Fibroblast of pulmonary artery (primary cell): Measurements from ENCODE around the gene PRKCQ.

Experiments
- DNase-seq: peaks from one replicate; pipeline ENCODE4 v3.0.0-alpha.2; 2010; ENCODE audit warnings: low read depth
- H3K4me3 ChIP-seq: replicated peaks from 2 replicates; pipeline ENCODE4 v1.5.1; 2011; ENCODE audit warnings: low read depth, mild to moderate bottlenecking, control low read depth, low read length, moderate library complexity
- CTCF ChIP-seq: IDR thresholded peaks from 2 replicates; pipeline ENCODE4 v1.5.1; 2011; ENCODE audit warnings: mild to moderate bottlenecking, control low read depth, low read length, inconsistent platforms; ENCODE audit errors: missing control alignments

The PRKCQ gene

GRCh38 chr10:6579904-6580278 lies at the start of gene PRKCQ:
Gene PRKCQ (minus strand): TSS chr10:6580276. CDS start chr10:6515135, 65,141 bp downstream.
- H3K4me3 ChIP-seq: peak within 1 kb of the TSS; percentile 64
- no peak for TF ChIP-seq CTCF
- DNase-seq: peak; percentile 42

DNA sequence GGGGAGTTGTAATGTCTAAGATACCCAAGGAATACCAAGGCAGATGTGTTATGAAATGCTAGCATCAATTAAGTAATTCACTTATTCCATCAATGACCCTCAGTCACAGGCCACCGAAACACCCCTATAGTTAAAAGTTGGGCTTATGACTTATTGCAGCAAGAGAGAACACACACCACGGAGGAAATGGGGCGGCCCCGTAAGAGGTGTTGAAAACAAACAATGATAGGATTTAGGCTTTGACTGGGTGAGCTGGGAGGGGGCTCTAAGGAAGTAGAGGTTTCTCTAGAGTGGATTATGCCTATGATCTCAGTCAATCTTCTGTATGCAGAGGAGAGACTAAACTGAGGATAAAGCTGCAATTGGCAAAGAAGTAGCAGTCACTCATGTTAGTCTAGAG lies 45.4 kb upstream of the PRKCQ start:
- no peak for DNase-seq
- H3K4me3 ChIP-seq: no peak overlapping the region
- TF ChIP-seq CTCF: no peak

DNA sequence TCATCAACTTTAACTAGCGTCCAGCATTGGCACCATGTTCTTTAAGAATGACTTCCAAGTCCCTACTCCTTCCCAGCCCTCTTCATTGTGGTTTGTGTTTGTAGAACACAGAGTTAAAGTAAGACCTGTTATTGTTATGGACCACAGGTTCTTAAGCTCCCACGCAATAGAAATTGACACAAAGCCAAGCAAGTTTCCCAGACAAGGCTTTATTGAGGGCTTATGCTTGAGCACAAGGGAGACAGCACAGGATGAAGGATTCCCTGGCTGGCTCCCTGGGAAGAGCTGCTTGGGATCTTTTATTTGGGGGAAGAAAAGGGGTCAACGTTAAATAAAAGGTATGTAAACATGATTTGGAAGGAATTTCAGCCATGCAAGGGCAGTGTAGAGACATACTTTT lies 44.3 kb upstream of the PRKCQ start:
- DNase-seq: no peak
- TF ChIP-seq CTCF: no peak
- H3K4me3 ChIP-seq: no peak overlapping the region

GRCh38 chr10:6622921-6623320 lies 42.8 kb upstream of the PRKCQ start:
- no peak for TF ChIP-seq CTCF
- no peak for DNase-seq
- no peak overlapping the region for H3K4me3 ChIP-seq

DNA sequence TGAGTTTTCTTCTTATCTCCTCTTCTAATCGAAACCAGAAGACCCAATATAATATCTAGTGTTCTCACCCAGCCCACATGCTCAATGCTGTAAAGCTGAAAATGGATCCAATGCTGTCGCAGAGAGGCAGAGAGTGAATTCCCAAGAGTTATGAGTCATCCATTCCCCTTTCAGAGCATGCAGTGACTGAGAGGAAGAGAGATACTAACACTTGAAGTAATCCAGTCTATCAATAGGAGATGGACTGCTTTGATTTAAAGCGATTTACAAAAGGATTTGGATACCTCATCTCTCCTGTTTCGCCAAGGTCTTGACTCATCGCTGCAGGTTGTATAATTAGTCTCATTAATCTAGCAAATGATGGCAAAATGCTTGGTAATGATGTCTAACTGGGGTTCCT lies 41.5 kb upstream of the PRKCQ start:
- no peak for TF ChIP-seq CTCF
- peak; percentile 20 for DNase-seq
- H3K4me3 ChIP-seq: no peak overlapping the region

DNA sequence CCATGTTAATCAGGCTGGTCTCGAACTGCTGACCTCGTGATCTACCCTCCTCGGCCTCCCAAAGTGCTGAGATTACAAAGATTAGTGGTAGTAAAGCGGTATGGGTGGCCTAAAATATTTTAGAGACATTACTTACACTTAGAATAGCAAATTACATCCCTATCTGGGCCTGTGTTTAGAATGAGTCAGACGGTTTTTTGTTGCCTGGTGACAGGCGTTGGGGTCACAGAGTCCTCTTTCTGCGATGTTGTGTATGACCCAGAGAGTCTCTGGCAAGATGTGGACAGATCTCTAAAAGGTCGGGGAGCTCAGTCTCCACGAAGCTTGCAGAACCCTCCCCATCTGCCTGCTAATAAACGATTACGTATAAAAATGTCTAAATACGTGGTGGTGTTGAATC lies 39.6 kb upstream of the PRKCQ start:
- DNase-seq: no peak
- no peak for TF ChIP-seq CTCF
- H3K4me3 ChIP-seq: no peak overlapping the region

- no peak for TF ChIP-seq CTCF
- no peak overlapping the region for H3K4me3 ChIP-seq
- DNase-seq: no peak
Observed at GRCh38 chr10:6618340-6618739, 38.3 kb upstream of the PRKCQ start.
